Right cardiac atrium (tissue), 5 donors: ENCODE results near the gene PRG3. TPM values are rescaled to one million over a fixed set of nuclear protein-coding genes. Genes with fewer than 3 reads are reported as not detected.
"Not testable (repeated sequence)": the region's sequence is repeated elsewhere in the genome, so short reads cannot be mapped to it uniquely, and the experiment has no call there.

ENCODE experiments used
- ATAC-seq, 2 donors: fragments of 200-7000 bp; cut with Tn5 transposase; one replicate each; pipeline versions ENCODE4 v1.8.0 to v1.9.1; 2020; ENCODE audit warnings: moderate library complexity in 2 of 2, mild to moderate bottlenecking in 1 of 2
- DNase-seq, 3 donors: peaks; one replicate each; pipeline ENCODE4 v3.0.0-alpha.2; 2020
- H3K27ac ChIP-seq: one replicate; pipeline ENCODE4 v1.5.1; 2013; ENCODE audit warnings: mild to moderate bottlenecking, low read length, control low read depth, moderate library complexity
- H3K27me3 ChIP-seq: one replicate; pipeline ENCODE4 v1.6.1; 2013; ENCODE audit not compliant: control insufficient read depth, insufficient read depth
- H3K4me1 ChIP-seq: one replicate; pipeline ENCODE4 v1.6.1; 2013; ENCODE audit warnings: low read length; ENCODE audit not compliant: control insufficient read depth, insufficient read depth
- H3K4me3 ChIP-seq: one replicate; pipeline ENCODE4 v1.5.1; 2013; ENCODE audit warnings: low read length, control low read depth
- H3K9me3 ChIP-seq: one replicate; pipeline ENCODE4 v1.6.1; 2013; ENCODE audit warnings: low read length; ENCODE audit not compliant: control insufficient read depth
- WGBS: extraction: QIAGEN DNeasy Blood & Tissue Kit; methylation state at CpG from one replicate; pipeline ENCODE4 v1.1.7; 2013; 5-methylcytosine and 5-hydroxymethylcytosine counted together
- intact Hi-C, 4 donors: fragments of 100-400 bp; cut with DNase I; formaldehyde crosslinking; loops; one replicate each; pipeline versions ENCODE4 v1.11.0 to v1.14.0; 2022 to 2023
- polyA plus RNA-seq: library from polyadenylated mRNA; stranded (reverse); fragments of 200-250 nt; gene quantifications from one replicate; pipeline ENCODE4 v1.2.3, GENCODE V29; 2013
- total RNA-seq, 4 donors: library from RNA; stranded (reverse); fragmentation: NEBNext Ultra II Directional; extraction: Animal tissue kit (Norgen Biotek cat#: 25700); gene quantifications; one replicate each; pipeline ENCODE4 v1.2.1, GENCODE V29; 2021
- donor health status: healthy with polysubstance abuse.
- donor health status: DM: no; HTN: yes; CAD: no.
- donor health status: DM: no; HTN: no; CAD: no.
- donor health status: DM: no; HTN: yes; CAD: no; lungs with severe emphysema.
- donor health status: DM: yes; HTN: yes; CAD: no.

PRG3 gene
- total and polyA plus RNA-seq, 5 donors, result not detected

DNA sequence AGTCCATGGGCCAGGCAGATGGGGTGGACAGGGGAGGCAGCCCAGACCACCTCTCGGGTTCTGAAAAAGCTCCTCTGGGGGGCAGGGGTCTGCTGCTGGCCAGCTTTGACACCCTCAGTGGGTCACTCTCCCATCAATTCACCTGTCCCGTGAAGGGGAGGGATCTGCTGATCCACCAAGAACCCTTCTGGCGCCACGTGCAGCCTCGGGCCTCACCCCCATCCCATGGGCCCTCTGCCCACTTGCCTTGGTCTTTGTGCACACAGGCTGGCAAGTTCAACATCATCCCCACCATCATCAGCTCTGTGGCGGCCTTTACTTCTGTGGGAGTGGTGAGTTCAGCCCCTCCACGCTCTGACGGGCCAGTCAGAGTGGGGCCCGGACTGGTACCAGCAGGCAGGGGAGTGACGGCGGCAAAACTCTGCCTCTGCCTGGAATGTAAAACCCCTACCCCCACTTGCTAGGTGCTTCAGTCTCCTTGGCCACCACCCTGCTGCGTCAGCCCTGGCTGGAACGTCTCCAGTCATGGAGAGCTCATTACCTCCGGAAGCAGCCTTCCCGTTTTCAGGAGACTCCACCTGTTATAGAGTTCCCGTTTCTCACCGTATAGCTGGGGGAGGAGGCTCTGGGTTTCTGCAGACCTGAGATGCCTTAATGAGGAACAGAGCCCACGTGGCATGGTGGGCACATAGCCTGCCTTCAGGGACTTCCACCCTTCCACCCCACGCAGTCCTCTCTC is 12.7 kb downstream of the PRG3 start:
- Histone ChIP-seq H3K27me3 (no peaks in the 10 kb centered on the region), H3K9me3 (no peaks in the 10 kb centered on the region), H3K27ac (no peak overlapping the region), H3K4me3 (no peak overlapping the region), H3K4me1 (no peaks in the 10 kb centered on the region)
- DNase-seq (no peak), ATAC-seq (no peak)
- intact Hi-C loops, result no loop called here
- 63% methylated on average over 19 of the region's 19 CpGs for WGBS

DNA sequence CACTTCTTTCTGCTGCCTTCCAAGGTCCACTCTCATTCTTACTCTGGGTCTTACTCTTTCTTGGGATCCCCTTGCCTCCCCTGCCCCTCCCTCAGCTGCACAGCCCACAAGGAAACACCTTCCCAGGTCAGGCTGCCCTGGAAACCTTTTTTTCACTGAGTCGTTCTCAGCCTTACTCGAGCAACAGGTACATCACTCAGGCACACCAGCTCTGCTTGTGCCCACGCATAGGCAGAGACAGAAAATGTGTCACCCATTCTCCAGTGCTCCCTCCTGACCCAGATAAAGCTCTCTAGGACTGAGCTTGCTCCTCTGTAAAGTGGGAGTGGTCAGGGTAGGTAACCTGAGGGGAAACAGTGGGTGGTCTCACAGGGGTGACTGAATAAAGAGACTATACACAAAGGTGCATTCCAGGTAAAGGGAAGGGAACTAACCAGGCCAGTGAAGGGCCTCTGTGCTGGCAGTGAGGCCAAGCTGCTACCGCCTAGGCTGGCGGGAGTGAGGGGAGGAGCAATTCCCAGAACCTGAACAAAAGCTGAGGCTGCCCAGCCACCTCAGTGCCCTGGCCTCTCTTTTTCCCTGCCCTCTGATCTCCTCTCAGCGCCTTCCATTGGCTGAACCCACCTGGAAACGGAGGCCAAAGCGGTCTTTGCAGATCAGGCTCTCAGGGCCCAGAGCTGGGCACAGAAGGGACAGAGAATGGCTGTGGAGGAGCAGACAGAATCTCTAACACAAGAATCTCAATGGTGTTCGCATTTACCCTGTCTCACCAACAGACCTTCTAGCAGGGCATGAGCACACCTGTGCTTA is 15.9 kb downstream of the PRG3 start:
- intact Hi-C loops, result no loop called here
- no peak for DNase-seq
- H3K4me1 ChIP-seq, result no peaks in the 10 kb centered on the region
- no peak for ATAC-seq
- H3K27ac ChIP-seq, result no peak overlapping the region
- no peaks in the 10 kb centered on the region for H3K27me3 ChIP-seq
- H3K9me3 ChIP-seq, result no peaks in the 10 kb centered on the region
- no peak overlapping the region for H3K4me3 ChIP-seq
- WGBS, result 81% methylated on average over 9 of the region's 9 CpGs

DNA sequence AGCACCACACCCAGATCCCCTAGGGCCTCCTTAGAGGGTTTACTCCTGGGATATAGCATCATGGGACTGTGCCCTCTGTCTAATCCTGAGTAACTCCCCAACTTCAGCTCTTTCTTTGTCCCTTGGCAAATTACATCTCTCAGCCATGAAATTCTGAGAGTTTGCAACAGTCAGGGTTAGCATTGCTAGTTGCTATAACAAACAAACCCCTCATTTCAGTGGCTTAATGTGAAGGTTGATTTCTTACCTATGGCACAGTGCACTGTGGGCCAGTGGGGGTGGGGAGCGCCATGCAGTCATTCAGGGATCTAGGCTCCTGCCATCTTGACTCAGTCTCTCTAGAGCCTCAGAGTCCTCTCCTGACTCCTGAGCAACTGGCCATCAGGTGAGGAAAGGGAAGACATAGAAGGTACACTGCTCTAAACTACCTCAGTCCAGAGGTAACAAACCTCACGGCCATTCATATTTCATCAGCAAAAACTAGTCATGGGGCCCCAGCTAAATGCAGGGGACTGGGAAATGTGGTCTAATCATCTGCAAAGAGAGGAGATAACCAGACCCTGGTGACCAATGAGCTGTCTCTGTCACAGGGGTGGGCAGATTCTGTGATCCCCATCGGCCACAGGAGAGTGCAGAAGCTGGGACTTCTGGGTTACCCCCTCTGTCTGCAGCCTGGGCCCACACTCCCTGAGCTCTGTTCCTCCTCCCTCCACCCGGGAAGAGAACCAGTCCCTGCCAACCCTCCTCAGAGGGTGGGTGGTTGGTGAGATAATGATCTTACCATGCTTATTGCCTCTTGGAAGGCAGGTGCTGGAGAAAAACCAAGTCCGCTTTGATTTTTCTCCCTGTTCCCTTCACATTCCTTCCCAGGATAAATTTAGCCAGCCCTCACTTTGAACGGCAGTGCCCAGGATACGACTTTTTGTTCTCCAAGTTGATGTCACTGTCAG is 17.5 kb downstream of the PRG3 start:
- DNase-seq (no peak), ATAC-seq (no peak)
- Histone ChIP-seq H3K9me3 (no peaks in the 10 kb centered on the region), H3K27ac (no peak overlapping the region), H3K4me1 (no peaks in the 10 kb centered on the region), H3K4me3 (no peak overlapping the region), H3K27me3 (no peaks in the 10 kb centered on the region)
- 57% methylated on average over 7 of the region's 7 CpGs for WGBS
- intact Hi-C loops, result no loop called here

DNA sequence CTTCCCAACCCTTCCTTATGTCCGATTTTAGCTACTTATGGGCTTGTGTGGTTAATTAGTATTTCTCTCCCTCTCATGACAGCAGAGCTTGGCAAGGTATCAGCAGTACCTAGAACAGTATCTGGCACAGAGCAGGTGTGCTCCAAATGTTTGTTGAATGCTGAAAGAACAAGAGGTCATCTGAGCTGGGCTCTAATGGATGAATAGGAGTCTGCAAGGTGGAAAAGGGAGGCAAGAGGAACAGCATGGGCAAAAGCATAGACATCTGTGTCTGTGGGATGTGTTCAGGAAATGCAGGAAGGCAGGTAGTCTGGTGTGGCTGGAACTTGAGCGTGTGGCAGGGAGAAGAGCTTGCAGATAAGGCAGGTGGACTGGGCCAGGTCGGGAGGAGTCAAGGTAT is 19.0 kb downstream of the PRG3 start:
- no peak overlapping the region for H3K27ac ChIP-seq
- H3K4me1 ChIP-seq, result no peaks in the 10 kb centered on the region
- no peak for DNase-seq
- ATAC-seq, result no peak
- no peaks in the 10 kb centered on the region for H3K27me3 ChIP-seq
- H3K4me3 ChIP-seq, result no peak overlapping the region
- intact Hi-C loops, result no loop called here
- WGBS, result 80% methylated on average over 3 of the region's 3 CpGs
- no peaks in the 10 kb centered on the region for H3K9me3 ChIP-seq

DNA sequence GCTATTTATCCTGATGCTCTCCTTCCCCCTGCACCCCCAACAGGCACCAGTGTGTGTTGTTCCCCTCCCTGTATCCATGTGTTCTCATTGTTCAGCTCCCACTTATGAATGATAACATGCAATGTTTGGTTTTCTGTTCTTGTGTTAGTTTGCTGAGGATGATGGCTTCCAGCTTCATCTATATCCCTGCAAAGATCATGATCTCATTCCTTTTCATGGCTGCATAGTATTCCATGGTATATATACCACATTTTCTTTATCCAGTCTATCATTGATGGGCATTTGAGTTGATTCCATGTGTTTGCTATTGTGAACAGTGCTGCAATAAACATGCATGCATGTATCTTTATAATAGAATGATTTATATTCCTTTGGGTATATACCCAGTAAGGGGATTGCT is 19.5 kb downstream of the PRG3 start:
- H3K9me3 ChIP-seq, DNase-seq, H3K4me3 ChIP-seq, H3K27me3 ChIP-seq, intact Hi-C loops, H3K27ac ChIP-seq, ATAC-seq, H3K4me1 ChIP-seq: not testable (repeated sequence)

DNA sequence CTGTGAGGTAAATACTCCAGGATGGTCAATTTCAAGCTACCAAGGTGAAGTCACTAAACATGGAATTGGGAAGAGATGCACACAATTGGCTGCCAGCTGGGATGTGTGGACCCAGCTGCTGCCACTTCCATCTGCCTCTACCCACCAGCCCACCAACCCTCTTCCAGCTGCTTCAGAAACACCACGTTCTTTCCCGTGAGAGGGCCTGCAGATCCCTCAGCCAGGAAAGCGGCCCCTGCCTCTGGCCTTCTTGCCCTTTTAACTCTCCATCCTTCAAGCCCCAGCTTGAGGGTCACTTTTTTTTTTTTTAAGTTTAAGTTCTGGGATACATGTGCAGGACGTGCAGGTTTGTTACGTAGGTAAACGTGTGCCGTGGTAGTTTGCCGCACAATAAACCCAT is 20.0 kb downstream of the PRG3 start:
- no peaks in the 10 kb centered on the region for H3K9me3 ChIP-seq
- no peak for DNase-seq
- no peak for ATAC-seq
- no peaks in the 10 kb centered on the region for H3K27me3 ChIP-seq
- 94% methylated on average over 8 of the region's 8 CpGs for WGBS
- H3K4me1 ChIP-seq, result no peaks in the 10 kb centered on the region
- no peak overlapping the region for H3K27ac ChIP-seq
- intact Hi-C loops, result no loop called here
- H3K4me3 ChIP-seq, result no peak overlapping the region

DNA sequence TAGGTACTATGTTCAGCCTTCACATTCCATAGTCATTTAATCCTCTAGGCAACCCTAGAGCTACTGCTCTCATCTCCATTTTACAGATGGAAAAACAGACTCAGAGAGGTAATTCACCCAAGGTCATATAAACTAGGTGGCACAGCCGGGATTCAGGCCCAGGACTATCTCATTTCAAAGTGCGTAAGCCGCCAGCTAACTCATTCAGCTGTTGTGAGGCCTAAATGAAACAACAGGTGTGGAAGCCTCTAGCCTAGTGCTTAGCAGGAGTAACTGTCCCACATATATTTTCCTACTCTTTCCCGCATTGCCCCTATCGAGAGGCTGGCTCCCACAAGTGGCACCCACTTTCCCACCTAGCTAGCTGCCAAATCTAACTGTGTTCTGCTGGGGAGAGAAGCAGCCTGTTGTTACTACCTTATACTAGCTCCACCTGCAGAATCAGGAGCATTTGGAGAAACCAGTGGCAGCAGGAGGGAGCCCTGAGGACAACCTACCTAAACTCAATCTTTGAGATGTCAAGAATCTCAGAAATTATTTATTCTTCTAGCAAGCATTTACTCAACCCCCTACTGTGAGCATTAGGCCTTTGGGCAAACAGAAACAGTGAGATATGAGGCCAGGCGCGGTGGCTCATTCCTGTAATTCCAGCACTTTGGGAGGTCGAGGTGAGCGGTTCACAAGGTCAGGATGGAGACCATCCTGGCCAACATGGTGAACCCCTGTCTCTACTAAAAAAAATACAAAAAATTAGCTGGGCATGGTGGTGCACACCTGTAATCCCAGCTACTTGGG is 20.9 kb downstream of the PRG3 start:
- Histone ChIP-seq H3K4me1 (no peaks in the 10 kb centered on the region), H3K27ac (no peak overlapping the region), H3K27me3 (no peaks in the 10 kb centered on the region), H3K4me3 (no peak overlapping the region), H3K9me3 (no peaks in the 10 kb centered on the region)
- intact Hi-C loops, result no loop called here
- ATAC-seq (no peak), DNase-seq (no peak)
- 88% methylated on average over 9 of the region's 9 CpGs for WGBS

DNA sequence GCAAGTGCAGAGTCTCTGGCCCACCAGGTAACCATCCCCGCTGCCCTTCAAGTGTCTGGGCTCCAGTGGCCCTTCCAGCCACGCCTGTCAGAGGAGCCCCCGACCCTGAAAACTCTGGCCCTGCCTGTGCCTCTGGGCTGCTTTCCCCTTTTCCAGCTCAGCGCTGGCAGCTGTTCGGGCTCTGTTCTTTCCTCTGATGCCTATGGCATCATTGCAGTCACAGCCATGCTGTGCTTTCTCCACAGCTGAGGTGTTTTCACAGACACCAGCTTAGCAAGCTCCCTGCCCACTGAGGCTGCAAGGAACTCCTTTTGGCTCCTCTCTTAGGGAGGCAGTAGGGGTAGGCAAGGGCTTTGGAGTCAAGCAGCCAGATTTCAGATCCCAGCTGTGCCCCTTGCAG is 21.6 kb downstream of the PRG3 start:
- Histone ChIP-seq H3K4me3 (no peak overlapping the region), H3K27ac (no peak overlapping the region), H3K9me3 (no peaks in the 10 kb centered on the region), H3K4me1 (peaks cover 2% of the 10 kb centered on the region), H3K27me3 (no peaks in the 10 kb centered on the region)
- WGBS, result 89% methylated on average over 5 of the region's 5 CpGs
- DNase-seq, result no peak
- intact Hi-C loops, result no loop called here
- ATAC-seq, result no peak

DNA sequence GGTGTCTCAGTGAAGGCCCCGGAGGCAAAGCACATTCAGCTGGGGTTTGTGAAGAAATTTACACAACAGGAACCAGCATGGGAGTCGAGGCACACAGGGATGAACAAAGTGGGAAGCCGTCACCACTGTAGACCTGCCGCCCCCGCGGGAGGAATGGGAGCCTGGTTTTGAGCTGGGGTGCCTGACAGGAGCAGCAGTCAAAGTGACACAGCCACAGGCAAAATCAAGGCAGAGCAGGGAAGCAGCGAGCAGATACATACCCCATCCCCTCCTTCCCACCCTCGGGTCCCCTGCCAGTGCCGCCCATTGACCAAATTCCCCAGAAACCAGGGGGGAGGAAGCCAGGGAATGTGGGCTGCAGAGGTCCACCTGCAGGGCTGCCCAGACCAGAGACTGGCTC is 22.0 kb downstream of the PRG3 start:
- H3K4me1 ChIP-seq, result peaks cover 2% of the 10 kb centered on the region
- no peaks in the 10 kb centered on the region for H3K27me3 ChIP-seq
- WGBS, result 77% methylated on average over 9 of the region's 9 CpGs
- no peak overlapping the region for H3K27ac ChIP-seq
- intact Hi-C loops, result no loop called here
- no peak overlapping the region for H3K4me3 ChIP-seq
- no peak for DNase-seq
- no peaks in the 10 kb centered on the region for H3K9me3 ChIP-seq
- ATAC-seq, result peak in 1 of 2 donors; percentile 12

DNA sequence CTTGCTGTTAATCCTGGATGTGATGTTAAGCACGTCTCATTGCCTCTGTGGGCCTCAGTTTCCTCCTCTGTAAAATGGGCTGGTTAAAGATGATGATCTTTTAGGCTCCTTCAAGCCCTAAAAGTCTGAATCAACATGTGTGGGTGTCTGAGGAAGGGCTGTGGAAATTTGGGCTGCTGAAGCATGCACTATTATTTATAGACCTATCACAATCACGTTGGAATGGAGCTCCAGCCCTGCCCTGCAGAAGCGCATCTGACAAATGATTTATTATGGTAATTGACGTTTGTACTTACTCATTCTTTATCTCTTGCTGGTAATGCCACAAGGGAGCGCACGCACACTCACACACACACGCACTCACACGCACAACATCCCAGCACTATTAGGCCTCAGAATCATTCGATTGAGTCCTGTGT is 22.4 kb downstream of the PRG3 start:
- DNase-seq (no peak), ATAC-seq (peak; percentile 39 to 54)
- 78% methylated on average over 9 of the region's 9 CpGs for WGBS
- no peaks in the 10 kb centered on the region for H3K9me3 ChIP-seq
- H3K27ac ChIP-seq, result no peak overlapping the region
- intact Hi-C loops, result no loop called here
- H3K4me1 ChIP-seq, result peaks cover 2% of the 10 kb centered on the region
- no peaks in the 10 kb centered on the region for H3K27me3 ChIP-seq
- no peak overlapping the region for H3K4me3 ChIP-seq
